AG10803 (cell line): Measurements from ENCODE around the gene ZBTB20.

Experiments
- DNase-seq: peaks from one replicate; pipeline ENCODE4 v3.0.0; 2010; ENCODE audit warnings: low read depth
- H3K4me3 ChIP-seq: 2 replicates; pipeline ENCODE4 v1.5.1; 2011; ENCODE audit warnings: mild to moderate bottlenecking, low read length, control low read depth
- CTCF ChIP-seq: conservative IDR thresholded peaks from 2 replicates; pipeline ENCODE4 v1.5.1; 2011; ENCODE audit warnings: mild to moderate bottlenecking, low read length, control low read depth, inconsistent platforms

ZBTB20 gene

GRCh38 chr3:114417675-114418074 lies 729.4 kb downstream of the ZBTB20 start:
- no peak for DNase-seq
- TF ChIP-seq CTCF: no peak
- no peak overlapping the region for H3K4me3 ChIP-seq

GRCh38 chr3:114417265-114417664 lies 729.8 kb downstream of the ZBTB20 start:
- H3K4me3 ChIP-seq: no peak overlapping the region; the same call in 1 of the 2 replicates
- TF ChIP-seq CTCF: no peak
- DNase-seq: peak; percentile 58

- peak; percentile 40 for TF ChIP-seq CTCF
- peak; percentile 59 for DNase-seq
- H3K4me3 ChIP-seq: no peak overlapping the region
These were observed 735.0 kb downstream of the ZBTB20 start for GRCh38 chr3:114411811-114412803.

- peak; percentile 65 for DNase-seq
- no peak for TF ChIP-seq CTCF
- H3K4me3 ChIP-seq: no peak overlapping the region
These were observed 735.9 kb downstream of the ZBTB20 start for GRCh38 chr3:114411190-114411668.

- no peak for DNase-seq
- H3K4me3 ChIP-seq: peak overlapping the region; percentile 38
- TF ChIP-seq CTCF: no peak
These were observed 738.1 kb downstream of the ZBTB20 start for GRCh38 chr3:114408736-114409670.

GRCh38 chr3:114406922-114407321 lies 740.2 kb downstream of the ZBTB20 start:
- no peak overlapping the region for H3K4me3 ChIP-seq
- no peak for DNase-seq
- no peak for TF ChIP-seq CTCF
